ENCODE measurements around the gene IGLL1.
"Not testable (repeated sequence)": the region's sequence is repeated elsewhere in the genome, so short reads cannot be mapped to it uniquely, and the experiment has no call there.

IGLL1 gene

DNA sequence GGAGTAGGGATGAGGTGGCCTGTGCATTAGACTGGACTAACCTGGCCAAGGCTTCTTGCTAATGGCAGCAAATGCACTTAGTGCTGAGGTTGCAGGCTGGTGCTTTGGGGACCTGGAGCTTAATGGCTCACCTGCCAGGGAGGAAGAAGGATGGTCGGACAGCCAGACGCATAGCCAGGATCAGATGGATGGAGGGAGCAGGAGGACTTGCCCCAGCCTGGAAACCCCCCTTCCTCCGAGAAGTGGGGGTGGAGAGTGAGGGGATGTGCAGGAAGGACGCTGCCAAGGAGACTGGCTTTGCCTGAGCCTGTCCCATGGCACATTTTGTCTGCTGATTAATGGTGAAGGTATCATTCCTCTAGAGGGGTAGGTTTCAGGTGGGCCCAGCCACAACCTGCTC is 17.9 kb downstream of the IGLL1 start:
- DNase-seq (ENCODE audit: low read depth): no peak

GRCh38 chr22:23561025-23561510 is 19.0 kb downstream of the IGLL1 start:
- DNase-seq (ENCODE audit: low read depth): not testable (repeated sequence)

DNA sequence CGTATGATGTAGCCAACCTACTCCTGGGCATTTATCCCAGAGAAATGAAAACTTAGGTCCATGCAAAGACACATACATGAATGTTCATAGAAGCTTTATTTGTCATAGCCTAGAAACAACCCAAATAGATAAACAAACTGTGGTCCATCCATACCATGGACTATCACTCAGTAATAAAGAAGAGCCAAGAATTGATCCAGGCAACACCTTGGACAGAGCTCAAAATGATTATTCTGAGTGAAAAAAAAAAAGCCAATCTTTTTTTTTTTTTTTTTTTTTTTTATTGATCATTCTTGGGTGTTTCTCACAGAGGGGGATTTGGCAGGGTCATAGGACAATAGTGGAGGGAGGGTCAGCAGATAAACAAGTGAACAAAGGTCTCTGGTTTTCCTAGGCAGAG is 19.9 kb downstream of the IGLL1 start:
- DNase-seq (ENCODE audit: low read depth): not testable (repeated sequence)

DNA sequence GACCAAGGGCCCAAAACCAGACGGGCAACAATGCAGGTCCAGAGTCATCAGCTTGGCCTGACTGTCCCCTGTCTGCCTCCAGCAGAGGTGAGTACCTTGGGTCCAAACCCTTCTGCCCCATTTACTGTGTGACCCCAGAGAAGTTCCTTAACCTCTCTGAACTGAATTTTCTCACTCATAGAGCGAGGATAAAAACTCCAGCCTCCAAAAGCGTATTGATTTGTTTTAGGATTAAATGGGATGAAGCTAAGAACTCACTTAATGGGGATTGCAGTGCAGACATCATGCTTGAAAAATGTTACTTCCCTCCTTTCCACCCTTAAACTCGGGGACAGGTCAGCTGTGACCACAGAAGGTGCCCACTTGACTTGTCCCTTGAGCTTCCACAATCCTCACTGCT is 22.6 kb downstream of the IGLL1 start:
- DNase-seq (ENCODE audit: low read depth): no peak

DNA sequence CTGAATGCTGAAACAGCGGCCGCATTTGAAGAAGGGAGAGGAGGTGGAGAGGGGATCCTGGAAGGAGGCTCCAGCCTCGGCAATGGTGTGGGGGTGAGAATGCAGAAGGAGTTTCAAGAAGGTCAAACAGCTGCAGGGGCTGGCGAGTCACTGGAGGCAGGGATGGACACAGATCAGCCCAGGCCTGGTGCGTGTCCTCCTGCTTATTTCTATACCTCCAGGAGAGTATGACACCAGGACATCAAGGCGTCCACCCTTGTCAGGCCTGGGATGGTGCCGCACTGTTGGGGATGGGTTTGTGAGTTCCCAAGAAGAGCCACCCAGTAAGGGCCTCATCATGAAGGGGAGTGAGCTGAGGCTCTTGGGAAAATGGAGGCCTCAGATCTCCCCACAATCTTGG is 23.1 kb downstream of the IGLL1 start:
- DNase-seq (ENCODE audit: low read depth): no peak

DNA sequence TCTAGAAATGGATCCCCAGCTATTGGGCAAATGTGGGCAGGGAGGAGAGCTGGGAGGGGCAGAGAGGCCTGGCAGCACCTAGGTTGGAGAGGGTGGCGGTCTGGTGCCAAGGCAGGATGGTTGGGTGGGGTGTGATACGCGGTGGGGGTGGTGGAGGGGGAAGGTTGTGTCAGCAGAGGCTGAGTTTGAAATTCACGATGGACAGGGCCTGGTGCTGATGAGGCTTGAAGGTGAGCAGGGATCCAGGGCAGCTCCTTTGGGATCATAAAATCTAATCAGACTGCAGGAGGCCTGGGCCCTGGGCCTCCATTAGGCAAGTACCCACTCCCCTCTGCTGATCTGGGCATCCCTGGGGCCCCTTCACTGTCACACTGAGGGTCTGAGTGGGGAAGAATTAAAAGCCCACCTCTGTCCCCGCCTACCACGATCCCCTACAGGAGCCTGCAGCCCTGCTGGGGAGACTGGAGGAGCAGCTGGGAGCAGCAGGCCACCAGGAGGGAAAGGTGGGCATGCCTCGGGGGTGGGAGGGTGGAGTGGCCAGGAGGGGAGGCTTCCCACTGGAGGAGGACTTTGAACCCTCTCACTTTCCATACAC is 24.0 kb downstream of the IGLL1 start:
- DNase-seq (ENCODE audit: low read depth): no peak

- no peak for DNase-seq (ENCODE audit: low read depth)
Measured at GRCh38 chr22:23555118-23555517, 25.0 kb downstream of the IGLL1 start.

- no peak for DNase-seq (ENCODE audit: low read depth)
Measured at GRCh38 chr22:23553924-23554870, 25.9 kb downstream of the IGLL1 start.

DNA sequence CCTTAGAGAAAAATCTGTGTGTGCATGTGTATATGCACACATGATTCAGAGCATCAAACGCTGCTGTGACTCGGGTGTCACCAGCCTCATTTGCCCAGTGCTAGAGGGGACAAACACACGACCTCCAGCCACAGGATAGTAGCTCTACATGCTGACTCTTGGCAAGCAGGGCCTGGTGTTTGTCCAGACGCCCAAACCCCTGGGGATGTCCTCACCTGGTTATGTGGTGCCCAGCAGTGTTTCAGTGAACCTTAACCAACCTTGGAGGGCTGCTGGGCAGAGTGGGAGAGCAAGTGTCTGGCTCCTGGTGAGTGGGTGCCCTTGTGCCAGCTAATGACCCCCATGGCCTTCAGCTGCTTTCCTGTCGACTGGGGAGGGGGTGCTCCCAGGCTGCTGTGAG is 26.7 kb downstream of the IGLL1 start:
- DNase-seq (ENCODE audit: low read depth): no peak

- DNase-seq (ENCODE audit: low read depth): no peak
Measured at GRCh38 chr22:23552573-23552972, 27.5 kb downstream of the IGLL1 start.

DNA sequence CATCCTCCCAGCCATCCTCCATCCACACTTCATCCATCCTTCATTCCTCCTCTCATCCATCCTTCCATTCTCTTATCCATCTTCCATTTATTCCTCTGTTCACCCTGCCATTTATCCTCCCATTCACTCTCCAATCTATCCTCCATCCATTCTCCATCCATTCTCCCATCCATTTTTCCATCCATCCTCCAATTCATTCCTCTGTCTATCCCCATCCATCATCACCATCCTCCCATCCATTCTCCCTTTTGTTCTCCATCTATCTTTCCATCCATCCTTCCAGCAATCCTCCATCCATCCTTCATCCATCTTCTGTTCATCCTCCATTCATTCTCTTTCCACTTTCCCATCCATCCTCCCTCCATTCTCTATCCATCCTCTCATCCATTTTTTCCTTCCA is 28.7 kb downstream of the IGLL1 start:
- DNase-seq (ENCODE audit: low read depth): no peak

DNA sequence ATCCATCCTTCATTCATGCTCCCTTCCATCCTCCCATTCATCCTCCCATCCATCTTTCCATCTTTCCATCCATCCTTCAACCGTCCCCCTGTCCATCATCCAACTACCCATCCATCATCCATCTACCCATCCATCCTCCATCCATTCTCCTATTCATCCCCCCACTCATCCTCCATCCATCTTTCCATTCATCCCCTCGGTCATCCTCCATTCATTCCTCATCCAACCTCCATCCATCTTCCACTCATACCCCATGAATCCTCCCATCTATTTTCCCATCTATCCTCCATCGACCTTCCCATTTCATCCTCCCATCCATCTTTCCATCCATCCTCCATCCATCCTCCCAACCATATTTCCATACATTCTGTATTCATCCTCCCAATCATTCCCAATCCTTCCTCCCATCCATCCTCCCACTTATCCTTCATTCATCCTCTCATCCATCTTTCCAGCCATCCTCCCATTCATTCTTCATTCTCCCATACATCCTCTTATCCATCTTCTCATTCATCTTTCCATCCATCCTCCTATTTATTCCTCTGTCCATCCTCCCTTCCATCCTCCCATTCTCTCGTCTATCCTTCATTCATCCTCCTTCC is 29.9 kb downstream of the IGLL1 start:
- DNase-seq (ENCODE audit: low read depth): no peak

DNA sequence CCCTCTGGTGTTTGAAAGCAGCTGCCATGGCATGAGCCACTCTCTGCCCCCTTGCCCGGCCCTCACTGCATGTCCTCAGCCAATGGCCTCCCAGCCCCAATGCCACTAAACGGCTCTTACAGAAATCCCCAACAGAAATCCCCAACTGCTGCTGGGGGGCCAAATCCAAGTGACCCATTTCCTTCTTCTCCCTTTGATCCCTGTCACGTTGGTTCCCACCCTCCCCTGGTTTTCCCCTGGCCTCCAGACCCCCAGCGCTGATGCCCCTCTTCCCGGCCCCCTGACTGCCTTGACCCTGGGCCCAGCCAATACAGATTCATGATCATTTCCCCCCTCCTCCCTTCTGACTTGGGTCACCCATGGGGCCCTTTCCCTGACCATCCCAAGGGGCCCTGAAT is 30.9 kb downstream of the IGLL1 start:
- DNase-seq (ENCODE audit: low read depth): no peak

DNA sequence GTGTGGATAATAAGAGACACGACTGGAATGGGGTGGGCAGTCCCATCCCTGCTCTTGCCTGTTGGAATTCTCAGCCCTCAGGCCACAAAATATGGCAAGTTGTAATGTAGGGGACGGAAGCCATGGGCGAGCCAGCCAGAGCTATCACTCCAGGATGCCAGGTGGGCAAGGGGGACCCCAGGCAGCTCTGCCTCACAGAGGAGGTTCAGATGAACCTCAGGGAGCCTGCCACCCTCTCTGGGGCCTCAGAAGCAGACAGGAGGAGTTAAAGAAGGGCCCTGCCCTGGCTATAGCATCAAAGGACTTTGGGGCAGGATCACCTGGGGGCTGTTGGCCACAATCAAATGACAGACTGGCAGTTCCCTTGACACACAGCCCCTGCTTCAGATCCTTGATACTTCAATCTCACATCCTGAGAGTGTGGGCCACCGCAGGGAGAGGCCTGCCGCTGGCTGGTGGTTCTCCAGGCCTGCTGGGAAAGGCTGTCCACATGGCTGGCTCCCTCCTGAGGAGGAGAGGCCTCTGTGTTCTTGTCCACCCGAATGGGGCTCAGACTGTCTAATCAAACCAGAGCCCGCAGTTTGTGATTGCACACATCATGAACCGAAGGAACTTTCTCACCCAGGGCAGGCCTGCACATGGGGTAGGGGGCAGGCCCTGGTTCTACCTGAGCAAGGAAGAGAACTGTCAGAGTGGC is 31.4 kb downstream of the IGLL1 start:
- DNase-seq (ENCODE audit: low read depth): no peak

DNA sequence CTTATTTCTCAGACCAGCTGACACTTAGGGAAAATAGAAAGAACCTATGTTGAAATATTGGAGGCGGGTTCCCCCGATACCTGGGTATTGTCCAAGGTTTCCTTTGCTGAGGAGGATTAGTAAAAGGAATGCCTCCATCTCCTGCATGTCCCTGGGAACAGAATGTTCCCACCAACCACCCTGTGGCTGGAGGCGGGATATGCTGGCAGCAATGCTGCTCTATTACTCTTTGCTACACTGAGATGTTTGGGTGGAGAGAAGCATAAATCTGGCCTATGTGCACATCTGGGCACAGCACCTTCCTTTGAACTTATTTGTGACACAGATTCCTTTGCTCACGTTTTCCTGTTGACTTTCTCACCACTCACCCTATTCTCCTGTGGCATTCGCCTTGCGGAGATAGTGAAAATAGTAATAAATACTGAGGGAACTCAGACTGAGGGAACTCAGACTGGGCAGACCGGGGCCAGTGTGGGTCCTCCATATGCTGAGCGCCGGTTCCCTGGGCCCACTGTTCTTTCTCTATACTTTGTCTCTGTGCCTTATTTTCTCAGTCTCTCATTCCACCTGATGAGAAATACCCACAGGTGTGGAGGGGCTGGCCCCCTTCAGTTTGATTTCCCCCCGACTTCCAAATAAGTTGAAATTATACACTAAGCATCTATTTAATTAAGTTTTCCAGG is 32.1 kb downstream of the IGLL1 start:
- no peak for DNase-seq (ENCODE audit: low read depth)

DNA sequence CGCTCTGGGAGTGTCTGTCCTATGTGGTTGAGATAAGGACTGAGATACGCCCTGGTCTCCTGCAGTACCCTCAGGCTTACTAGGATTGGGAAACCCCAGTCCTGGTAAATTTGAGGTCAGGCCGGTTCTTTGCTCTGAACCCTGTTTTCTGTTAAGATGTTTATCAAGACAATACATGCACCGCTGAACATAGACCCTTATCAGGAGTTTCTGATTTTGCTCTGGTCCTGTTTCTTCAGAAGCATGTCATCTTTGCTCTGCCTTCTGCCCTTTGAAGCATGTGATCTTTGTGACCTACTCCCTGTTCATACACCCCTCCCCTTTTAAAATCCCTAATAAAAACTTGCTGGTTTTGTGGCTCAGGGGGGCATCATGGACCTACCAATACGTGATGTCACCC is 32.7 kb downstream of the IGLL1 start:
- not testable (repeated sequence) for DNase-seq (ENCODE audit: low read depth)

DNA sequence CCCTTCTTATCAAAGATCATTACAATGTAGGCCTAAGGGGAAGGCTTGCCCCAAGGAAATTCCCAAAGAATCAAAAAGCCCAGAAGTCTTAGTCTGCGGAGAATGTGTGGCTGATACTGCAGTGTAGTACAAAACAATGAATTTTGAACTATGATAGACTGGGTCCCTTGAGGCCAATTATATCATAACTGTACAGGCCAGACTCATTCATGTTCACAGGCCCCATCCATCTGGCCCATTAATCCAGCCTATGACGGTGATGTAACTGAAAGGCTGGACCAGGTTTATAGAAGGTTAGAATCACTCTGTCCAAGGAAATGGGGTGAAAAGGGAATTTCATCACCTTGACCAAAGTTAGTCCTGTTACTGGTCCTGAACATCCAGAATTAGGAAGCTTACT is 35.2 kb downstream of the IGLL1 start:
- no peak for DNase-seq (ENCODE audit: low read depth)

GRCh38 chr22:23543506-23544000 is 36.5 kb downstream of the IGLL1 start:
- not testable (repeated sequence) for DNase-seq (ENCODE audit: low read depth)

- DNase-seq (ENCODE audit: low read depth): no peak
Measured at GRCh38 chr22:23542933-23543332, 37.2 kb downstream of the IGLL1 start.

DNA sequence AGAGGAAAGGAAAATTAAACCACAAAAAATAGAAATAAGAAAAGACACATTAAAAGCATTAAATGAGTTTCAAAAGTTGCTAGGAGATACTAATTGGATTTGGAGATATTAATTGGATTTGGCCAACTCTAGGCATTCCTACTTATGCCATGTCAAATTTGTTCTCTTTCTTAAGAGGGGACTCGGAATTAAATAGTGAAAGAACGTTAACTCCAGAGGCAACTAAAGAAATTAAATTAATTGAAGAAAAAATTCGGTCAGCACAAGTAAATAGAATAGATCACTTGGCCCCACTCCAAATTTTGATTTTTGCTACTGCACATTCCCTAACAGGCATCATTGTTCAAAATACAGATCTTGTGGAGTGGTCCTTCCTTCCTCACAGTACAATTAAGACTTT is 37.7 kb downstream of the IGLL1 start:
- not testable (repeated sequence) for DNase-seq (ENCODE audit: low read depth)

GRCh38 chr22:23541849-23542281 is 38.2 kb downstream of the IGLL1 start:
- not testable (repeated sequence) for DNase-seq (ENCODE audit: low read depth)
